Measurements from ENCODE around the gene AZU1.

GRCh38 chr19:827314-827709 is 325 bp upstream of the AZU1 start:
- TF ChIP-seq CTCF (IDR thresholded peaks at IDR 0.05) (no peak), POLR2A (IDR thresholded peaks at IDR 0.05) (no peak), POLR2AphosphoS5 (IDR thresholded peaks at IDR 0.05) (no peak)

Measured in gastroesophageal sphincter (tissue), 3 donors.